NB4 (cell line): ENCODE measurements around the gene HOXB7.

Source experiments
- CTCF ChIP-seq: IDR thresholded peaks from one replicate; pipeline ENCODE4 v1.5.1; 2012; ENCODE audit warnings: low read depth, low read length
- POLR2A ChIP-seq: IDR thresholded peaks from 2 replicates; pipeline ENCODE4 v1.6.1; 2011; ENCODE audit warnings: mild to moderate bottlenecking; ENCODE audit not compliant: insufficient read length; ENCODE audit errors: extremely low read depth

GRCh38 chr17:48645639-48646182 lies 34.9 kb upstream of the HOXB7 start:
- no peak for TF ChIP-seq CTCF
- no peak for TF ChIP-seq POLR2A
